BE2C (cell line): ENCODE results near the gene PRM3.

ENCODE experiments used
- DNase-seq: peaks from one replicate; pipeline ENCODE4 v3.0.0-alpha.2; 2020
- H3K27me3 ChIP-seq: fragments of 250-450 bp; sonication (Bioruptor Pico); 2 replicates; pipeline ENCODE4 v1.5.1; 2020; ENCODE audit warnings: mild to moderate bottlenecking
- H3K36me3 ChIP-seq: fragments of 250-450 bp; sonication (Bioruptor Pico); 2 replicates; pipeline ENCODE4 v1.5.1; 2020; ENCODE audit warnings: mild to moderate bottlenecking
- H3K4me1 ChIP-seq: fragments of 250-450 bp; sonication (Bioruptor Pico); 2 replicates; pipeline ENCODE4 v1.5.1; 2020
- H3K4me3 ChIP-seq: 2 replicates; pipeline ENCODE4 v1.5.1; 2011; ENCODE audit warnings: low read depth, low read length
- H3K9me3 ChIP-seq: fragments of 250-450 bp; sonication (Bioruptor Pico); 2 replicates; pipeline ENCODE4 v1.5.1; 2020
- CTCF ChIP-seq: IDR thresholded peaks from 2 replicates; pipeline ENCODE4 v1.5.1; 2012; ENCODE audit warnings: mild to moderate bottlenecking, low read depth, low read length

The PRM3 gene

DNA sequence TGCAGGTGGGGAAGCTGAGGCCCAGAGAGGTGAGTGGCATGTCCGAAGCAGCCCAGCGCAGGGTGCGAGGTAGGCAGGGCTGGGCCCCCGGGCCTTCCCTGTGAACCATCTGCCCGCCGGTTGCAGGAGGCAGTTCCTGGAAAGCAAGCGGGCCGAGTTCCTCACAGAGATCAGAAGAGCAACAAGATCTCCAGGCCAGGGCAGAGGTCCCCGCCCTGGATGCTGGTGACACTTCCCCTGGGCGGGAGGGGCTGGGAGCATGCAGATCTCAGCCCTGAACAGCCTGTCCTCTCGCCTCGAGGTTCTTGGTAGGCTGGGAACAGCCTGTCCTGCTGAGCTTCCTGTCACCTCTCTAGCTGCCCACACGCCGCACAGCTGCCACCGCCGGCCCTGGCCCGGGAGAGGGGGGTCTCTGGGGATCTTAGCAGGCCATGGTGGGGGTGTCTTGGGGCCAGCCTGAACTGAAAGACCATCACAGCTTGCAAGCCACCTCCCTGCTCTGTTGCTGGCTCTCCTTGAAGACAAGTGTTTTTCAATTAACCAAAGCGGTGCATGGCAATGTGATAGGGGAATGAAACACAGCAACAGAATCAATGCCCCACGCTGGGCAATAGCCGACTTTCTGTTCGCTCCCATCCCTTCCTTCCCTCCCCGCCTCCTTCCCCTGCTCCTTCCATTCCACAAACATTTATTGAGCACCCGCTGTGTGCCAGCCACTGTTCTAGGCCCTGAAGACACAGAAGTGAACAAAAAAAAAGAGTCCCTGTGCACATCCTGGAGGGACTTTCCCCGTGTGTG is 49.1 kb downstream of the PRM3 start:
- Histone ChIP-seq H3K4me1 (no peaks in the 10 kb centered on the region), H3K36me3 (no peaks in the 10 kb centered on the region), H3K27me3 (no peaks in the 10 kb centered on the region), H3K4me3 (no peak overlapping the region), H3K9me3 (no peaks in the 10 kb centered on the region)
- TF ChIP-seq CTCF = no peak
- no peak for DNase-seq
